ENCODE results near the gene PELO. TPM values are rescaled to one million over a fixed set of nuclear protein-coding genes. Genes with fewer than 3 reads are reported as not detected.
"Not testable (repeated sequence)": the region's sequence is repeated elsewhere in the genome, so short reads cannot be mapped to it uniquely, and the experiment has no call there.

The PELO gene
- total and polyA plus RNA-seq, 2 donors = 38.0 to 58.7 TPM

DNA sequence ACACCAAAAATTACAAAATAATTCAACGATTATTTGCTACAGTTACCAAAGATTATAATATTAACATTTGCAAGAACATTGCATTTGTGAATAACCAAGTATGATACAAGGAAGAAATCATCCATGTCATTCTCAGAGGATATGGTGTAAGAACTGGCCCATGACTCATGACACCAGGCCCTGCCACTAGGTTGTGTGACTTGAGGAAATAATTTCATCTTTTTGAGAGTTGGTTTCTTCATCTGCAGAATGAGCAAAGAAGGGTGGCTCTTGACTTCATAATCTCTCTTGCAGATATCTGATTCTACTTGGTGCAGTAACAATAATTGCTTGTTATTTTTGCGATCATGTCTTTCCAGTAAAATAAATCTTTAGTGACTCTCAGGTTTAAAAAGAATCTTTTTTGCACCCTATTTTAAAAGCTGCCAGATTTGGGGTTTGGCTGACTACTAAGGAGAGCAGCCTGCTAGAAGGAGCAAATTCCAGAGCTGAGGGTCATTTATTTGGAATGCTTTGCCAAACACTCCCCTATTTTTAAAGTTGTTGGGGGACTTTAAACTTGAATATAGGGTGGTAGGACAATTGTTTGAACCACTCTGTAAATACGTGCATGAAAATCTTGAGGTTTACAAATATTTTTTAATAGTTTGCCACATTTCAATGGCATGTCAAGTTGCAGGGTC is 23.5 kb downstream of the PELO start:
- Histone ChIP-seq H3K36me3 (ENCODE audit: insufficient read depth) (no peaks in the 10 kb centered on the region), H3K4me3 (ENCODE audit: low read depth, low read length) (no peak overlapping the region), H3K27ac (ENCODE audit: low read depth) (no peak overlapping the region), H3K4me1 (ENCODE audit: insufficient read depth) (no peaks in the 10 kb centered on the region)
- 62% methylated on average over 3 of the region's 3 CpGs for WGBS
- no peak for DNase-seq (ENCODE audit: extremely low spot score)

DNA sequence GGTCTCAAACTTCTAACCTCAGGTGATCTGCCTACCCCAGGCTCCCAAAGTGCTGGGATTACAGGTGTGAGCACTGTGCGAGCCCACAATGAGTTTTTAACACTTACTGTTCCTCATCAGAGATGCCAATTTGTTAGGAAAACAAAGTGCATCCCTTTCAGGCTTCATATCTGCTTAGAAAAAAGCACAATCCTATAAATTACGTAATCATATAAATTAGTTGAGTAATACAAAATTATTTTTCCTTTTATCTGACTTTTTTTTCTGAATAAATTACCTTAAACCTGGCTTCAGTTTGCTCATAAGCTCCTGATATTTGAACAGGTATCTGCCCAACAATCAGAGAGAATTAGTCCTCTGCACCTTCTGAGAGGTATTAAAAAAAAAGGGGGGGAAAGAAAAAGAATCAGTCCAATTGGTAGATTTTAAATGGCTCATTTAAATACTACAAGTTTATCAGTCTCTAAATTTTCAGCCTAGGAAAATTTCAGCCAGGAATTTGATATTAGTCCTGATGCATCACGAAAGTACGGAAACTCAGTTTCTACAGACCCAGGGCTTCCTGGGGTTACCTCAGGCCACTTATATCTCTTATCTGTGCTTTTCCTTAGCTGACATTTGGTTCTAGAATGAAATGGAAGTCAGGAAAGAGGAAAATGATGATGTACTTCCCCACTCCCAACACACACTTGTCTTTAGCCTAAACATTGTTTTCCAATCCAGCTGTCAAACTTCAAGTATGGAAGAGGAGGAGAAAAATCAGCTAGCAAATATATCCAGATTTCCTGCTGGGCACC is 26.8 kb downstream of the PELO start:
- no peaks in the 10 kb centered on the region for H3K36me3 ChIP-seq (ENCODE audit: insufficient read depth)
- 63% methylated on average over 4 of the region's 4 CpGs for WGBS
- H3K4me1 ChIP-seq (ENCODE audit: insufficient read depth) = no peaks in the 10 kb centered on the region
- H3K4me3 ChIP-seq (ENCODE audit: low read depth, low read length) = no peak overlapping the region
- no peak for DNase-seq (ENCODE audit: extremely low spot score)
- H3K27ac ChIP-seq (ENCODE audit: low read depth) = no peak overlapping the region

DNA sequence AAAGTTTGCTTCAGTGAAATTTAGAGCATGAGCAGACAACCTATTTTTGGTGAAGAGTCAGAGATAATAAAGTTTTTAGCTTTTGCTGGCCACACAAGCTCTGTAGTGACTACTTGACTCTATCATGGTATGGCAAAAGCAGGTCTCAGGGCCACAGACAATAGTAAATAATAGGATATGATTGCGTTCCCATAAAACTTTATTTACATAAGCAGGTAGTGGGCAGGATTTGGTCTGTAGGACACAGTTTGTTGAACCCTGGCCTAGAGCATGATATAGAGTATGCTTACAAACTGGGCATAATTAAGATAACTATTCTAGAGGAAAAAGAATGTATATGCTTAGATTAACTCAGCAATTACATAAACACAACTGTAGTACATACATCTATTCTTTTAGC is 30.1 kb downstream of the PELO start:
- Histone ChIP-seq H3K36me3 (ENCODE audit: insufficient read depth) (no peaks in the 10 kb centered on the region), H3K4me1 (ENCODE audit: insufficient read depth) (no peaks in the 10 kb centered on the region), H3K4me3 (ENCODE audit: low read depth, low read length) (no peak overlapping the region), H3K27ac (ENCODE audit: low read depth) (no peak overlapping the region)
- 54% methylated on average over 1 of the region's 1 CpG for WGBS
- no peak for DNase-seq (ENCODE audit: extremely low spot score)

DNA sequence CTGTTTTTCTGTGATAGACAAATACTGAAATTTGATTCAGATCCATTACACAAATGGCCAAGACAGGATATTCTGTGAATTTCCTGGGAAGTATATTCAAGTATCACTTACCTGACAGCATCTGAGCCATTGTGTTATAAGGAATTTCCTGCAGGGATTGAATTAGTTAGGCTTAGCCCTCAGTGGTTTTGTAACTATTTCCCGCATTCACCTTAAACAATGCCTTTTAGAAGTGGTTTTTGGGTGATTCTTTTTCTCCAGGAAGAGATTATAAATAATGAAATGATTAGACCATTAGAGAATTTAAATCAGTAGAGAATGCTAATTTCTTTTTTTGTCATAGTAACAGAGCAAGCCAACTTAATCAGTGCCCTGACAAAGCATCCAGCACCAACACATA is 30.6 kb downstream of the PELO start:
- WGBS = 84% methylated on average over 1 of the region's 1 CpG
- no peaks in the 10 kb centered on the region for H3K36me3 ChIP-seq (ENCODE audit: insufficient read depth)
- DNase-seq (ENCODE audit: extremely low spot score) = no peak
- no peaks in the 10 kb centered on the region for H3K4me1 ChIP-seq (ENCODE audit: insufficient read depth)
- no peak overlapping the region for H3K4me3 ChIP-seq (ENCODE audit: low read depth, low read length)
- no peak overlapping the region for H3K27ac ChIP-seq (ENCODE audit: low read depth)

DNA sequence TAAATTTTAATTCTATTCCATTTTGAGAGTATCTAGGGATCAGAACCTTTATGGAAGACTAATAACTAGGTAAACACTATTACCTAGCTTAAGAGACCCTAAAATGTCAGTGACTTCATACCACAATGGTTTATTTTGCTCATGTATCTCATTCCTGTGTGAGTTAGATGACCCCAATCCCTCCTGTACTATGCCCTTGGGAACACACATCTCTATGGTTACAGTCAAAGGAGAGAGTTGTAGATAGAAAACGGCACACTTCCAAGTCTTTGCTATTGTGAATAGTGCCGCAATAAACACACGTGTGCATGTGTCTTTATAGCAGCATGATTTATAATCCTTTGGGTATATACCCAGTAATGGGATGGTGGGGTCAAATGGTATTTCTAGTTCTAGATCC is 31.1 kb downstream of the PELO start:
- not testable (repeated sequence) for H3K4me3 ChIP-seq (ENCODE audit: low read depth, low read length); H3K36me3 ChIP-seq (ENCODE audit: insufficient read depth); DNase-seq (ENCODE audit: extremely low spot score); H3K4me1 ChIP-seq (ENCODE audit: insufficient read depth); H3K27ac ChIP-seq (ENCODE audit: low read depth)
- 77% methylated on average over 3 of the region's 3 CpGs for WGBS

DNA sequence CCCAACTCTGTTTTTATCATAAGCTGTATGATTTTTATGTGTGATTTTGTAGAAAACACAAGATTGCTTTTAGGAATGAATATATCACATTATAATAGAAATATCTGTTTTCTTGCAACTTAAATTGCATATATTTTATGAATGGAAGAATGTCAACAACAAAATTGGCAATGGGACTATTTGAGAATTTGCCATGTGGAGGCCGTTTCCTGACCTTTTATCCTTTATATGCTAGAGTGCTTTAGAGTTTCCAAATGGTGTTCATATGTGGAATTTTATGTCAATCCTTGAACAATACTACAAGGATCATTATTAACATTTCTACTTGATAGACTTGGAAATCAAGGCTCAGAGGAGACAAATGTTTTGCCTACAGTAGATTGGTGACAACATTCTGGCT is 34.2 kb downstream of the PELO start:
- no peak for DNase-seq (ENCODE audit: extremely low spot score)
- 40% methylated on average over 1 of the region's 1 CpG for WGBS
- no peaks in the 10 kb centered on the region for H3K4me1 ChIP-seq (ENCODE audit: insufficient read depth)
- H3K36me3 ChIP-seq (ENCODE audit: insufficient read depth) = no peaks in the 10 kb centered on the region
- no peak overlapping the region for H3K4me3 ChIP-seq (ENCODE audit: low read depth, low read length)
- H3K27ac ChIP-seq (ENCODE audit: low read depth) = no peak overlapping the region

DNA sequence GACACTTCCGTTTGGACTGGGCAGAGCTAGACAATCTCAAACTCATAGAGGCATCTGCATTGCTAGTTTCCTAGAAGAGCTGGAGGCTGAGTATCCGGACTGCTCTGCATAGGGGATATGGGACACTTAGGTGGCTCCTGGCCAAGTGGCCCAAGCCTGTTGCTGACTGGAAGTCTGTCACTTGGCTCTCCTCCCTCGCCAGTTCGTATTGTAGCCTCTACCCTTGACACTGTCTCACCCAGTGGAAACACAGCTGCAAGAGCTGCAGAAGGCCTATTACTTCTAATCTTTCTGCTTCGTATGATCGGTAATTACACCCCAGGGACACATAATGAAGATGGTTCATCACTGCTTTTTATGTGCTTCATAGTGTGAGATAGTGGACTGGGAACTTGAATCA is 34.7 kb downstream of the PELO start:
- H3K36me3 ChIP-seq (ENCODE audit: insufficient read depth) = no peaks in the 10 kb centered on the region
- DNase-seq (ENCODE audit: extremely low spot score) = no peak
- 38% methylated on average over 6 of the region's 6 CpGs for WGBS
- no peaks in the 10 kb centered on the region for H3K4me1 ChIP-seq (ENCODE audit: insufficient read depth)
- H3K27ac ChIP-seq (ENCODE audit: low read depth) = no peak overlapping the region
- no peak overlapping the region for H3K4me3 ChIP-seq (ENCODE audit: low read depth, low read length)

DNA sequence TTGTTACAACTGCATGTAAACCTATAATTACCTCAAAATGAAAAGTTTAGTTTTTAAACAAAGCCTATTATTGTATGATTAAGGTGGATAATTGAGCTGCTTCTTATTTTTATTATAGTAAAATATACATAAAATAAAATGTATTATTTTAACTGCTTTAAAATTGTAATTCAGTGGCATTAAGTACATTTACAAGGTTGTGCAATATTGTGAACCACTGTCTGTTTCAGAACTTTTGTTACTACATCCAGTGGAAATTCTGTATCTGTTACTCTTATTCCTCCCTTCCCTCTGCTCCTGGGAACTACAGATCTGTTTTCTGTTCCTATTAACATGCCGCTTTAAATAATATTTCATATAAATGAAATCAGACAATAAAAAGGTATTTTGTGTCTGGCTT is 37.1 kb downstream of the PELO start:
- no peaks in the 10 kb centered on the region for H3K36me3 ChIP-seq (ENCODE audit: insufficient read depth)
- H3K4me1 ChIP-seq (ENCODE audit: insufficient read depth) = no peaks in the 10 kb centered on the region
- WGBS = 96% methylated on average over 1 of the region's 1 CpG
- H3K4me3 ChIP-seq (ENCODE audit: low read depth, low read length) = no peak overlapping the region
- DNase-seq (ENCODE audit: extremely low spot score) = no peak
- H3K27ac ChIP-seq (ENCODE audit: low read depth) = no peak overlapping the region

DNA sequence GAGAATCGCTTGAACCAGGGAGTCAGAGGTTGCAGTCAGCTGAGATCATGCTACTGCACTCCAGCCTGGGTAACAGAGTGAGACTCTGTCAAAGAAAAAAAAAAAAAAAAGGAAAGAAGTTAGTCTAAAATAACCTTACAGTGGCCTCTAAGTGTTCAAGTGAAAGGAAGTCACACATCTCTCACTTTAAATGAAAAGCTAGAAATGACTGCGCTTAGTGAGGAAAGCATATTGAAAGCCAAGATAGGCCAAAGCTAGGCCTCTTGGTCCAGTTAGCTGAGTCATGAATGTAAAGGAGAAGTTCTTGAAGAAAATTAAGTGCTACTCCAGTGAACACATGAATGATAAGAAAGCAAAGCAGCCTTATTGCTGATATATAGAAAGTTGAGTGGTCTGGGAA is 38.1 kb downstream of the PELO start:
- Histone ChIP-seq H3K36me3 (ENCODE audit: insufficient read depth) (no peaks in the 10 kb centered on the region), H3K4me1 (ENCODE audit: insufficient read depth) (no peaks in the 10 kb centered on the region)

DNA sequence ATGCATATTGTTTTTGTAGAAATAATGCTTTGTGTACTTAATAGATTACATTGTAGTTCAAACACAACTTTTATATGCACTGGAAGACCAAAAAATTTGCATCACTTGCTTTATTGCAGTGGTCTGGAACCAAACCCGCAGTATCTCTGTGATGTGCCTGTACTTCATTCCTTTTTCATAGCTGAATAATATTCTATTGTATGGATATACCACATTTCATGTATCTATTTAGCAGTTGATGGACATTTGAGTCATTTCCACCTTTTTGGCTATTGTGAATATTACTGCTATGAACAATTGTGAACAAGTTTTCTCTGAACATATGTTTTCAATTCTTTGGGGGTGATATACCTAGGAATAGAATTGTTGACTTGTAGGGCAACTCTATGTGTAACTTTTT is 40.1 kb downstream of the PELO start:
- DNase-seq (ENCODE audit: extremely low spot score) = no peak
- H3K27ac ChIP-seq (ENCODE audit: low read depth) = no peak overlapping the region
- no peaks in the 10 kb centered on the region for H3K4me1 ChIP-seq (ENCODE audit: insufficient read depth)
- no peaks in the 10 kb centered on the region for H3K36me3 ChIP-seq (ENCODE audit: insufficient read depth)
- no peak overlapping the region for H3K4me3 ChIP-seq (ENCODE audit: low read depth, low read length)
- 98% methylated on average over 1 of the region's 1 CpG for WGBS

More for the DNA sequence above, 38.1 kb downstream of the PELO start:
- no peak overlapping the region for H3K27ac ChIP-seq (ENCODE audit: low read depth)
- WGBS = 93% methylated on average over 2 of the region's 2 CpGs
- no peak overlapping the region for H3K4me3 ChIP-seq (ENCODE audit: low read depth, low read length)
- no peak for DNase-seq (ENCODE audit: extremely low spot score)

DNA sequence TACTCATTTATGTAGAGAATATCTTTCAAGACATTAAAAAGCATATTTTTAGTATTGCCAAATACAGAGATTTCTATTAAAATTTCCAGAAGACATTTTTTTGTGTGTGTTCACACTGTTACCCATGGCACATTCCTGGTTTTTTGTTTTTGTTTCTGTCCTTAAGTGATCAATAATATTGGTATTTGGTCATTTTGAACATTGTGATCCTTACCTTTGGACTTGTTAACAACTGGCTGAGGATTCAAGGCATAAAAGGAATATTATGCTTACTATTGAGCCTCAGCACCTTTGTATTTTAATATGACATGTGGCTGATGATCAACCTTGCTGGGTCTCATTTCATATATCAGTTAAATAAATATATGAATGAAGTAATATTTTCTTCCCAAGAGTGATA is 41.9 kb downstream of the PELO start:
- DNase-seq (ENCODE audit: extremely low spot score) = no peak
- Histone ChIP-seq H3K4me3 (ENCODE audit: low read depth, low read length) (no peak overlapping the region), H3K27ac (ENCODE audit: low read depth) (no peak overlapping the region), H3K4me1 (ENCODE audit: insufficient read depth) (no peaks in the 10 kb centered on the region), H3K36me3 (ENCODE audit: insufficient read depth) (no peaks in the 10 kb centered on the region)

DNA sequence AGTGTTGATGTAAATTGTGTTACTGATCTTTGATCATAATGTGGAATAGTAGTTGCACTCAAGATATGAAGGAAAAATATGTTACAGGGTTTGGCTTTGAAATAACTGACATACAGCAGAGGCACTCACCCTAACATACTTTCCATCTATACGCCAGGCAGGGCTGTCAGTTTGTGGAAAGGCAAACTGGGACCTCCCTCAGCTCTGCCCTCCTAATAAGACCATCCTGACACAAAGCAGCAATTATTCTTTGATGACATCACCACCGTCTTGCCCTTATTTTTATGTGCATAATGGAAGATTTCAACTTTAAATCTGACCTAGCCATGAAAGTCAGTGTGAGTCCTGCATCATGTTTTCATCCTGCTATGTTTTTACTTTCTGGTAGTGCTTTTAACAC is 42.9 kb downstream of the PELO start:
- Histone ChIP-seq H3K4me3 (ENCODE audit: low read depth, low read length) (no peak overlapping the region), H3K4me1 (ENCODE audit: insufficient read depth) (no peaks in the 10 kb centered on the region), H3K27ac (ENCODE audit: low read depth) (no peak overlapping the region), H3K36me3 (ENCODE audit: insufficient read depth) (no peaks in the 10 kb centered on the region)
- DNase-seq (ENCODE audit: extremely low spot score) = no peak
- 43% methylated on average over 2 of the region's 2 CpGs for WGBS

DNA sequence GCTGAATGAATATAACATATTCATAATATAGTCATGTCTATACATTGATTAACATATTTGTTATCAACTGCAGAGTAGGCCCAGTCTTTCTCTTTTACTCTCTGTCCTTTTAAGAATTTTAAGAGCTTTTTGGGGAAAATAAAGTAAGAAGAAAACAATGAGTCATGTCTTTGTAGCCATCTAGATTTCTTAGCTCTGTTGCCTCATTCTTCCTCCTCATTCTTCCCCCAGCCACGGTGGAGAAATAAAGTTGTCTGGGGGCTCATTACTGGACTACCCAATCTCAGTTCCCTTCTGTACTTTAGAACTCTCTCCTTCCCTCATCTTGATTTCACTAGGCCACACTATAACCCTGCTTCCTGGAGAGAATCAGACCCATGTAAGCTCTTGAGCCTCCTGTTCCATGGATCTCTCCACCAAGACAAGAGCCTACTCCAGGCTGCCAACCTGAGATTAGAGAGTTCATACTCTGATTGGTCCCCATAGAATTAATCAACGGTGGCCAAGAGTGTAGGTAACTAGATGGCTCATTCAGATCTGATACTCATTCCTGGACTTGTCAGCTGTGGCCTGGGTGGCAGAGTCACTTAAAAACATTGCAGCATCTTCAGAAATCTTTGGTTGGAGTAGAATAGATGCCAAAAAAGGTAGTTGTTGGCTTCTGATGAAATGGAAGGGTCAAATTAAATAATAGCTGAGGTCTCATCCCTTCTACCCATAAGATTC is 44.2 kb downstream of the PELO start:
- H3K4me1 ChIP-seq (ENCODE audit: insufficient read depth) = no peaks in the 10 kb centered on the region
- H3K4me3 ChIP-seq (ENCODE audit: low read depth, low read length) = no peak overlapping the region
- 86% methylated on average over 2 of the region's 2 CpGs for WGBS
- no peak overlapping the region for H3K27ac ChIP-seq (ENCODE audit: low read depth)
- H3K36me3 ChIP-seq (ENCODE audit: insufficient read depth) = no peaks in the 10 kb centered on the region
- DNase-seq (ENCODE audit: extremely low spot score) = no peak

DNA sequence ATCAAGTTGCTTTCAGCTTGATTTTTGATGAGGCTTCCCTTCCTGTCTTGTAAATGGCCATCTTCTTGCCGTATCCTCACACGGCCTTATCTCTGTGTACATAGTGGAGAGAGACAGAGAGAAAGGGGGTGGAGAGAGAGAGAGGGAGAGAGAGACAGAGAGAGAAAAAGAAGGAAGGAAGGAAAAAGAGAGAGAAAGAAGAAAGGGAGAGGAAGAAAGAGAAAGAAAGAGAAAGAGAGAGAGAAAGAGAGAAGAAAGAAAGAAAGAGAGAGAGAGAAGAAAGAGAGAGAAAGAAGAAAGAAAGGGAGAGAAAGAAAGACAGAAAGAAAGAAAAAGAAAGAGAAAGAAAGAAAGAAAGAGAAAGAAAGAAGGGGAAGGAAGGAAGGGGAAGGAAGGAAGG is 46.6 kb downstream of the PELO start:
- H3K27ac ChIP-seq (ENCODE audit: low read depth) = no peak overlapping the region
- H3K36me3 ChIP-seq (ENCODE audit: insufficient read depth) = no peaks in the 10 kb centered on the region
- H3K4me3 ChIP-seq (ENCODE audit: low read depth, low read length) = no peak overlapping the region
- DNase-seq (ENCODE audit: extremely low spot score) = no peak
- no peaks in the 10 kb centered on the region for H3K4me1 ChIP-seq (ENCODE audit: insufficient read depth)
- WGBS = 85% methylated on average over 2 of the region's 2 CpGs
